NT2/D1 (cell line): ENCODE results near the gene LONP2.

Experiments
- YY1 ChIP-seq: IDR thresholded peaks from 2 replicates; pipeline ENCODE4 v1.6.1; 2011; ENCODE audit not compliant: insufficient read length, insufficient read depth
- ZNF274 ChIP-seq: IDR thresholded peaks from 2 replicates; pipeline ENCODE4 v1.6.1; 2011; ENCODE audit warnings: mild to moderate bottlenecking, low read depth, low read length

DNA sequence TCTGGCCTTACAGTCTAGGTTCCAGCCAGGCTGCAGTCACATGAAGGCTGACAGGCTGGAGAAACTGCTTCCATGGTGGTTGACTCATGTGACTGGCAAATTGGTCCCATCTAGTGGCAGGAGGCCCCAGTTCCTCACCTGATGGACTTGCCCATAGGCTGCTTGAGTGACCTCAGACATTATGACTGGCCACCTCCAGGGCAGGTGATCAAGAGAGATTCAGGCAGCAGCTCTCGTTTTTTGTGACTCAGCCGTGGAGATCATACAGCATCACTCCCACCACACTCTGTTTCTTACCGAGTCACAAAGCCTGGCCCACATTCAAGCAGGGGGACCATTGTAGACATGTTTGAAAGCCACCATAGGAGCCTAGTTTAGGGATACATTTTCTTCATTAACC, 106.6 kb downstream of the LONP2 start:
- TF ChIP-seq YY1, result no peak
- TF ChIP-seq ZNF274, result no peak
